Measurements from ENCODE around the gene TMEM161A. TPM values are rescaled to one million over a fixed set of nuclear protein-coding genes. Genes with fewer than 3 reads are reported as not detected.

TMEM161A gene
- total and polyA plus RNA-seq, 2 donors (not counting 1 experiment from before 2014, with no cell fraction given): 23.6 to 44.0 TPM

DNA sequence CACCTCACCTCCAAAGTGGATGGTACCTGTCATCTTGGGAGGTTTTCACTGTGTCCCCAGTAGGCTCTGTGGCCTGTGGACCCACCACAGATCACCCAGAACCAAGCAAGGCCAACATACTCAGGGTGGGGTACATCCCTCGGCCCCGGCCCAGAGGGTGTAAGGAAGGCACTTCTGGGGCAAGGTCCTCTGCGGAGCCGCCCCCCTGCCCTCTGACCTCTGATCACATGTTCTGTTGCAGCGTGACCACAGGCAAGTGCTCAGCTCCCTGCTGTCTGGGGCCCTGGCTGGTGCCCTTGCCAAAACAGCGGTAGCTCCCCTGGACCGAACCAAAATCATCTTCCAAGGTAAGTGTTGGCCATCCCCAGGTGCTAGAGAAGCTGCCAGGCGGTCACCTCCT, 36.7 kb downstream of the TMEM161A start:
- H3K36me3 ChIP-seq (replicated peaks in 1 of 2; ENCODE audit: control extremely low read depth in 1 of 2, control insufficient read depth in 1 of 2, extremely low read depth in 1 of 2, insufficient read depth in 2 of 2, low read length in 1 of 2): peaks cover 0 to 47% of the 10 kb centered on the region in 2 experiments
- TF ChIP-seq EZH2 (IDR thresholded peaks at IDR 0.05; ENCODE audit: borderline replicate concordance, insufficient read depth, low read depth, low read length, poor library complexity, severe bottlenecking): no peak
- H3K9ac ChIP-seq (ENCODE audit: low read length): no peak overlapping the region
- no peak overlapping the region for H3K4me3 Mint-ChIP-seq
- CTCF ChIA-PET: interaction anchor here (1.4 kb wide), 1 partner anchor 14 kb away, joined by 4 read pairs; no protein-coding TSS in a partner anchor
- intact Hi-C loops (cut with micrococcal nuclease): no loop called here
- H3K27ac Mint-ChIP-seq: no peak overlapping the region
- no peaks in the 10 kb centered on the region for H3K27me3 ChIP-seq (replicated peaks in 1 of 4; ENCODE audit: control extremely low read depth in 1 of 4, control insufficient read depth in 3 of 4, insufficient read depth in 4 of 4, low read length in 3 of 4)
- no peaks in the 10 kb centered on the region for H3K9me3 ChIP-seq (ENCODE audit: control extremely low read depth in 1 of 3, control insufficient read depth in 2 of 3, insufficient read depth in 1 of 3, low read length in 2 of 3)
- H3K79me2 ChIP-seq (ENCODE audit: control insufficient read depth, insufficient read depth, low read length): no peaks in the 10 kb centered on the region
- H4K20me1 ChIP-seq (ENCODE audit: control insufficient read depth, insufficient read depth, low read length, poor library complexity, severe bottlenecking): peaks cover 18% of the 10 kb centered on the region
- DNase-seq: no peak
- H3K4me1 ChIP-seq (ENCODE audit: control insufficient read depth in 2 of 2, insufficient read depth in 2 of 2, low read length in 2 of 2): no peaks in the 10 kb centered on the region
- no peak overlapping the region for H3K27ac ChIP-seq (ENCODE audit: low read length in 2 of 2)
- peaks cover 9% of the 10 kb centered on the region for H3K4me1 Mint-ChIP-seq
- no peak overlapping the region for H2AFZ ChIP-seq (ENCODE audit: insufficient read depth, low read depth, low read length, poor library complexity, severe bottlenecking)
- H3K4me3 ChIP-seq (ENCODE audit: control extremely low read depth in 1 of 5, extremely low read depth in 1 of 5, insufficient read depth in 1 of 5, low read depth in 2 of 5, low read length in 4 of 5): no peak overlapping the region
- no peak for ATAC-seq (ENCODE audit: low read depth)
- H3K27me3 Mint-ChIP-seq: no peaks in the 10 kb centered on the region
- no peaks in the 10 kb centered on the region for H3K9me3 Mint-ChIP-seq (ENCODE audit: insufficient read depth)
- H3K4me2 ChIP-seq (replicated peaks; ENCODE audit: low read depth, low read length, poor library complexity, severe bottlenecking): no peak overlapping the region
- POLR2A ChIA-PET: no interaction called here
- WGBS (ENCODE audit: insufficient coverage): 100% methylated on average over 7 of the region's 8 CpGs

DNA sequence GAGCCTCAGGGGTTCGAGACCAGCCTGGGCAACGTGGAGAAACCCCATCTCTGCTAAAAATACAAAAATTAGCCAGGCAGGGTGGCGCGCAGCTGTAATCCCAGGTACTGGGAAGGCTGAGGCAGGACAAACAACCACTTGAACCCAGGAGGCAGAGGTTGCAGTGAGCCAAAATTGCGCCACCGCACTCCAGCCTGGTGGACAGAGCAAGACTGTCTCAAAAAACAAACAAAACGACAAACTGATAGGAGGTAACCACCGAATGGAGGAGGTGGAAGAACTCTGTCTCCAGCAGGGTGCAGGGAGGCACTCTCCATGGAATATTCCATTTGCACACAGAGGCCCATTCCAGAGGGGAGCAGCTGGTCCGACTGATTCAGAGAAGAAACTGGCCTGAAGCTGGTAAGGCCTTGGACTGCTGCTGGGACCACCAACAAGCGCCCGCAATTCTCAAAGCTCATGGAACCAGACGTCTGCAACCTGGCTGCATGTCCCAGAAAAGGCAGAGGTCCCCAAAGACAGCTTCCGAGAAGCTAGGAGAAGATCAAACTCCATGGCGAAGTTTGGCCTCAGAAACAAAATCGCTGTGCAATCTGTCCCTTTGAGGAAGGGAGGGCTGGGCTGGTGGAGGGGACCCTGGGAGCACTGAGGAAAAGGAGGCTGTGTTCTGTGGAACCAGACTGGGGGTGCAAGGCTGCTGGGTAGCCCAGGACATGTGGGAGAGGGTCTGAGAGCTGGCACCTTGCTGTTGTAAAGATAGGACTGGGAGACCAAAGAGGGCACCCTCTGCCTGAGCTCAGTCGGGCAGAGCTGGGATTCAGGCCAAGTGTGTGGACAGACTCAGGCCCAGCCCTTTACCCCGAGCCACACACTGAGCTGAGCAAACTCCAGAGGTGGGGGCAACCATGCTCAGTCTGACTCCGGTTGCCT, 39.3 kb downstream of the TMEM161A start:
- Mint-ChIP-seq H3K4me1 (no peaks in the 10 kb centered on the region), H3K27me3 (no peaks in the 10 kb centered on the region), H3K4me3 (no peak overlapping the region), H3K9me3 (ENCODE audit: insufficient read depth) (no peaks in the 10 kb centered on the region), H3K27ac (no peak overlapping the region)
- Histone ChIP-seq H3K9ac (ENCODE audit: low read length) (no peak overlapping the region), H3K27me3 (replicated peaks in 1 of 4; ENCODE audit: control extremely low read depth in 1 of 4, control insufficient read depth in 3 of 4, insufficient read depth in 4 of 4, low read length in 3 of 4) (no peaks in the 10 kb centered on the region), H3K36me3 (replicated peaks in 1 of 2; ENCODE audit: control extremely low read depth in 1 of 2, control insufficient read depth in 1 of 2, extremely low read depth in 1 of 2, insufficient read depth in 2 of 2, low read length in 1 of 2) (peaks cover 0 to 46% of the 10 kb centered on the region in 2 experiments), H3K4me2 (replicated peaks; ENCODE audit: low read depth, low read length, poor library complexity, severe bottlenecking) (no peak overlapping the region), H3K4me1 (ENCODE audit: control insufficient read depth in 2 of 2, insufficient read depth in 2 of 2, low read length in 2 of 2) (no peaks in the 10 kb centered on the region), H3K9me3 (ENCODE audit: control extremely low read depth in 1 of 3, control insufficient read depth in 2 of 3, insufficient read depth in 1 of 3, low read length in 2 of 3) (no peaks in the 10 kb centered on the region), H3K79me2 (ENCODE audit: control insufficient read depth, insufficient read depth, low read length) (peaks cover 12% of the 10 kb centered on the region), H4K20me1 (ENCODE audit: control insufficient read depth, insufficient read depth, low read length, poor library complexity, severe bottlenecking) (peaks cover 24% of the 10 kb centered on the region), H3K4me3 (ENCODE audit: control extremely low read depth in 1 of 5, extremely low read depth in 1 of 5, insufficient read depth in 1 of 5, low read depth in 2 of 5, low read length in 4 of 5) (no peak overlapping the region), H3K27ac (ENCODE audit: low read length in 2 of 2) (no peak overlapping the region), H2AFZ (ENCODE audit: insufficient read depth, low read depth, low read length, poor library complexity, severe bottlenecking) (no peak overlapping the region)
- ChIA-PET CTCF (no interaction called here), POLR2A (interaction anchor here (0.9 kb wide), 1 partner anchor 36 kb away, joined by 3 read pairs; no protein-coding TSS in a partner anchor)
- DNase-seq (no peak), ATAC-seq (ENCODE audit: low read depth) (no peak)
- TF ChIP-seq, protein P1, sequence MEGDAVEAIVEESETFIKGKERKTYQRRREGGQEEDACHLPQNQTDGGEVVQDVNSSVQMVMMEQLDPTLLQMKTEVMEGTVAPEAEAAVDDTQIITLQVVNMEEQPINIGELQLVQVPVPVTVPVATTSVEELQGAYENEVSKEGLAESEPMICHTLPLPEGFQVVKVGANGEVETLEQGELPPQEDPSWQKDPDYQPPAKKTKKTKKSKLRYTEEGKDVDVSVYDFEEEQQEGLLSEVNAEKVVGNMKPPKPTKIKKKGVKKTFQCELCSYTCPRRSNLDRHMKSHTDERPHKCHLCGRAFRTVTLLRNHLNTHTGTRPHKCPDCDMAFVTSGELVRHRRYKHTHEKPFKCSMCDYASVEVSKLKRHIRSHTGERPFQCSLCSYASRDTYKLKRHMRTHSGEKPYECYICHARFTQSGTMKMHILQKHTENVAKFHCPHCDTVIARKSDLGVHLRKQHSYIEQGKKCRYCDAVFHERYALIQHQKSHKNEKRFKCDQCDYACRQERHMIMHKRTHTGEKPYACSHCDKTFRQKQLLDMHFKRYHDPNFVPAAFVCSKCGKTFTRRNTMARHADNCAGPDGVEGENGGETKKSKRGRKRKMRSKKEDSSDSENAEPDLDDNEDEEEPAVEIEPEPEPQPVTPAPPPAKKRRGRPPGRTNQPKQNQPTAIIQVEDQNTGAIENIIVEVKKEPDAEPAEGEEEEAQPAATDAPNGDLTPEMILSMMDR (IDR thresholded peaks at IDR 0.05): no peak
- TF ChIP-seq EZH2 (IDR thresholded peaks at IDR 0.05; ENCODE audit: borderline replicate concordance, insufficient read depth, low read depth, low read length, poor library complexity, severe bottlenecking): no peak
- intact Hi-C loops (cut with micrococcal nuclease): no loop called here
- WGBS (ENCODE audit: insufficient coverage): 95% methylated on average over 18 of the region's 18 CpGs
